Glomerular endothelial cell (primary cell): ENCODE measurements around the gene KCNMB2. TPM values are rescaled to one million over a fixed set of nuclear protein-coding genes. Genes with fewer than 3 reads are reported as not detected.

ENCODE experiments used
- DNase-seq: peaks from one replicate; pipeline ENCODE4 v3.0.0-alpha.2; 2011; ENCODE audit warnings: low read depth, low spot score; ENCODE audit errors: extremely low read depth
- total RNA-seq: library from RNA; depleted of rRNA; stranded (reverse); fragments of >200 nt; gene quantifications from 2 replicates; pipeline ENCODE4 v1.2.3, GENCODE V29; 2015

Gene KCNMB2
- total RNA-seq, 1 donor from 2014 or later, result 0.23 TPM

GRCh38 chr3:178634975-178635374 is 98.7 kb downstream of the KCNMB2 start:
- no peak for DNase-seq

GRCh38 chr3:178637802-178638201 is 101.6 kb downstream of the KCNMB2 start:
- DNase-seq, result no peak

- no peak for DNase-seq
These were observed 109.3 kb downstream of the KCNMB2 start for GRCh38 chr3:178645503-178645902.

GRCh38 chr3:178646186-178646862 is 110.1 kb downstream of the KCNMB2 start:
- DNase-seq, result no peak

- DNase-seq, result no peak
These were observed 119.3 kb downstream of the KCNMB2 start for GRCh38 chr3:178655488-178655887.

- DNase-seq, result no peak
These were observed 122.6 kb downstream of the KCNMB2 start for GRCh38 chr3:178658694-178659325.

GRCh38 chr3:178663201-178663934 is 127.1 kb downstream of the KCNMB2 start:
- DNase-seq, result no peak

- DNase-seq, result no peak
These were observed 129.5 kb downstream of the KCNMB2 start for GRCh38 chr3:178665747-178666146.

- no peak for DNase-seq
These were observed 132.9 kb downstream of the KCNMB2 start for GRCh38 chr3:178669022-178669601.

- DNase-seq, result no peak
These were observed 133.5 kb downstream of the KCNMB2 start for GRCh38 chr3:178669758-178670157.

GRCh38 chr3:178671377-178671776 is 135.1 kb downstream of the KCNMB2 start:
- DNase-seq, result no peak

- no peak for DNase-seq
These were observed 135.6 kb downstream of the KCNMB2 start for GRCh38 chr3:178671791-178672190.

- DNase-seq, result no peak
These were observed 136.0 kb downstream of the KCNMB2 start for GRCh38 chr3:178672275-178672674.

- DNase-seq, result no peak
These were observed 137.3 kb downstream of the KCNMB2 start for GRCh38 chr3:178673529-178673928.

- no peak for DNase-seq
These were observed 139.8 kb downstream of the KCNMB2 start for GRCh38 chr3:178676077-178676476.

GRCh38 chr3:178676942-178677790 is 140.9 kb downstream of the KCNMB2 start:
- no peak for DNase-seq

- no peak for DNase-seq
These were observed 141.7 kb downstream of the KCNMB2 start for GRCh38 chr3:178677961-178678360.

GRCh38 chr3:178680037-178680436 is 143.8 kb downstream of the KCNMB2 start:
- no peak for DNase-seq

- DNase-seq, result no peak
These were observed 144.3 kb downstream of the KCNMB2 start for GRCh38 chr3:178680489-178680888.

GRCh38 chr3:178684881-178685590 is 148.8 kb downstream of the KCNMB2 start:
- no peak for DNase-seq
